Measurements from ENCODE around the gene PITRM1.

The PITRM1 gene

DNA sequence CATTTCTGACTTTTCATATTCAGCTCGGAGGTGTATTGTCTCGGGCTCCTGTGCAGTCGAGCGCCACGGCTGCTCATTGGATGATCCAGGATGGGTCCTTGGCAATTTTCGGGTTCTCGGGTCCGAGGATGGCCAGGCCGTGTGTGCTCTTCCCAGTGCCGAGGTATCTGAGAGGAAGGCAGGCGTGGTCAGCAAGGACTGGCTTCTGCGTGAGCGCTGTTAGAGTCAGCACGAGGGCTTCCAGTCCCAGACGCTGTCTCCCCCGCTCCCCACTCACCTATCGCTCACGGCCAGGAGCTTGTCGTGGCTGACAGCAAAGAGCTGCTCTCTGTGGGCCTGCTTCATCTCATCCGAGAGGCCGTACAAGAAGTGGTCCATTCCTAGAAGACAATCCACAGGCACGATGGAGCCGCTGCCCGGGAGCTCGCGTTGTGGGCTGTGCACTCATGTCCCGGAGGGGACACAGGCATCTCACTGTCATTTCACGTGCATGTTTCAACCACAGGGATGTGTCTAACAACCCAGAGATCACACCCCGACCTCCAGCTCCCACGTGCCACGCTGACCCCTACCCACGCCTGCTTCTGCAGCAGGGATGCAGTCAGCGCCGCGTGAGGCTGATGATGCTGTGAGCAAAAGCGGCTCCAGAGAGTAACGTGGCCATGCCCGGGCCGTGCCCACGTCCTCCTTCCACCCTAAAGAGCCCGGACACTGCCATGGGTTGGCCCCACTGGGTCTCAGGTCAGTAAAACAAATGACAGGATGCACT, 34.4 kb downstream of the PITRM1 start:
- DNase-seq = no peak

DNA sequence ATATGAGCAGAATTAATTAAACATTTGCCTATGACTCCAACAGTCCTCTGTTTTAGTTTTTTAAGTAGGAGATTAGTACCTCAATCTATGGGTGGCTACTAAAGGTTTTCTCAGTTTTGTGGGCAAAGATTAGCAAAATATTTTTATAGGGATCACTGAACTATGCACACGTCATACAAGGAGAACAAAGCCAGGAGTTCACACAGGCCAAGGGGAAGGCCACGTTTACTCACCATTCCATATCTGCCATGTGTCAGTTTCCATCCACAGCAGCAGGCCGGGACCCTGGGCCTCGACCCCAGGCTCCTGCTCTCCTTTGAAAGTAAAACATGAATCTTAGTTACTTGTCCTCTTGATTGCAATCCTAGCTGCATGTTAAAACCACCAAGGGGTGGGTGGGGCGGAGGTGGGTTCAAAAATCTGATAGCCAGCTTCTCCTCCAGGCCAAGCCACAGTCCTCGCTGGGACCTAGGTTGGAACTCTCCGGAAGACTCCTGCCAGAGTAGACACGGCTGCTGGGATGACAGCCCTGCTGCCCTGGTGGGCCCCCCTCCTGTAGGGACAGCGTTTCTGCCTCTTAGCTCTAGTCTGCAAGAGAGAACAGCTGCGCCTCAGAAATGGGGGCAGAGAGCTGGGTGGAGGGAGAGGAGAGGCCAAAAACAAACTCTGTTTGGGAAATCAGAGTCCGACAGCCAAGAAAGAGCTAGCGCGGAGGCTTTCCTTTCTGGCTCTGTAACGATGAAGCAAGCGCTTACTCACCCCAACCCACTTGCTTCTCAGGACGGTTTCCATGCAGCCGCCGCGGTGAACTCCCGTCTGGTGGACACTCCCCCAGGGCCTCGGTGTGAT, 35.6 kb downstream of the PITRM1 start:
- no peak for DNase-seq

DNA sequence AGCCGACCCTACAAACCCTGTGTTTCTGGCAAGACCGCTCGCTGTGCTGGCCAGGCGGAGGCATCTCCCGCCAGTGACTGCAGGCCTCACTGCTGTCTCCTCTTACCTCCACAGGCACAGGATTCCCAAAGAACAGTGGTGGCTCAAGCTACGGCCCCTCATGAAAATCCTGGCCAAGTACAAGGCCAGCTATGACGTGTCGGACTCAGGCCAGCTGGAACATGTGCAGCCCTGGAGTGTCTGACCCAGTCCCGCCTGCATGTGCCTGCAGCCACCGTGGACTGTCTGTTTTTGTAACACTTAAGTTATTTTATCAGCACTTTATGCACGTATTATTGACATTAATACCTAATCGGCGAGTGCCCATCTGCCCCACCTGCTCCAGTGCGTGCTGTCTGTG, 36.2 kb downstream of the PITRM1 start:
- no peak for DNase-seq

DNA sequence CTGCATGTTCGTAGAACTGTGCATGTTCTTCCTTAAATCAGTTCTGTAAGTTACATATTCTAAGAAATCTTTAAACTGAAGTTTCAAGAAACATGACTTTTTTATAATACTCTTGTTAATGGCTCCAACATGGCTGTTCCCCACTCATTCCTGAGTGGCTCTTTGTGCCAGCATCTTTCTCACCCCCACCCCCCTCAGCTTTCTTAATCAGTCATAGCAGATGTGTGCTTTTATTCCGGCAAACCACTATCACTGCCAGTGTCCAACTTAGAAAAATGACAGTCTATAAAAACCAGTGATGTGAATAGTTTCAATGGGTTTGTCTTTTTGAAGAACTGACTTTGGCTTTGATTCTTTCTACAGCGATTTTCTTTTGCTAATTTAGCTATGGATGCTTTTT, 37.6 kb downstream of the PITRM1 start:
- no peak for DNase-seq

DNA sequence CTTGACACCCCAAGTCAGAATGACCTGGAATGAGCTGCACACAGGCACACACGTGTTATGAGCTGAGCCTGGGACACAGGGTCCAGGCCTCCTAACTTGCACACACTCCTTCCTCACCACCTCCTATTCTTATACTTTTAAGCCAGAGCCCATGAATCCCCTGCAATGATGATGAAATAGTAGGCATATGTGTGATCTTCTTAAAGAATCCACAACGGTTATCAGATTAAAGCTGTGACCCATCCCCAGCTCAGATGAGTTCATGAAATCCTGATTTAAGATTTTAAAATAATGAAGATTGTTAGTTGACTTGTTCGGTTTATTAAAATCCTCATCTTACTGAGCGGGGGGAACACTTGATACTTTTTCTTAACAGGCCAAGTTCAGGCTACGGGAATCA, 38.6 kb downstream of the PITRM1 start:
- DNase-seq = no peak

DNA sequence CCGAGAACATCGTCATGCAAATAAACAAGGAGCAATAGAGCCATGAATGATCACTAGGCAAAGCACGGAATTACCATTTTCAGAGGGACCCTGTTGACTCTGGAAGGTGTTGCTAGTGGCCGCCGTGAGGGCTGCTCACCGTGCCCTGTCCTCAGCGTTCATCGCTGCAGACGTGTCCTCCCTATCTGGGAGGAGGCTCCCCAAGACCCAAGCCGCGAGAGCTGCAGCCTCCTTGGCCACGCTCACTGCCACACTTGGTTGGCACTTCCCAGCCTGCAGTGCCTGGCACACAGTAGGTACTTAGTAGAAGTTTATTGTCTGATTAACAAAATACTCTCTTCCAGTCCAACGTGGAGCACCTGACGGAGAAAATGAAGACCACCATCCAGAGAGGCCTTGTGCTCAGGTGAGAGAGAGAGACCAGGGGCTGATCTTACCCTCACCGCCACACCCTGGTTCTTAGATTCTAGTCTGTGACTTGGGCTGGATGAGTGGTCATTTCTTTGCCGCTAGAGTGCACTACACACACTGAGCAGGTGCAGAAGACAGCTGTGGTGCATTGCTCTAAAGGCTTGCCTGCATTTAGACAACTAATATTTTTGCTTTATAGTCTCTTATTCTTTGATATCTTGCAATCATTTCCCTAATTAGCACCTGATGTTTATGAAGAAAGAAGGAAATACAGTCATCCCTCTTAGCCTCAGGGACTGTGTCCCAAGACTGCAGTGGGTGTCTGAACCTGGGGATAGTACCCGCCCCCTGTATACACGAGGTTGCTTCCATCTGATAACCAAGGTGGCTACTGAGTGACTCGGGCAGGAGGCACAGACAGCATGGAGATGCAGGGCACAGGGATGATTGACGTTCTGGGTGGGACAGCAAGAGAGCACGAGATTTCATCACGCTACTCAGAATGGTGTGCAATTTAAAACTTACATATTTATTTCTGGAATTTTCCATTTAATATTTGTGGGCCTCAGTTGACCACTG, 40.3 kb downstream of the PITRM1 start:
- DNase-seq = no peak

DNA sequence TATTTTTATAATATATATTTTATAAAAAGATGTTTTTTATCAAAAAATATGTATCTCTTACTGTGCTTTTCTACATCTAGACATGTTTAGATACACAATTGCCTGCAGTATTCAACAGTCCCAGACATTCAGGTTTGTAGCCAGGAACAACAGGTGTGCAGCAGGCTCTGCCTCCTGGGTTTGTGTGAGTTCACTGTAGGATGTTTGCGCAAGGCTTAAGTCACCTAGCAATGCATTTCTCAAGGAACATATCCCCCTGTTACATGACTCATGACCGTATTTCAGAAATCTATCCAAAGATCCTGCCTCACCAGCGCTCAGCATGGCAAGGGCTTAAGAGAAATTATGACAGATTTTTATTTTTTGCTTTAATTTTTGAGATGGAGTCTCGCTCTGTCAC, 41.5 kb downstream of the PITRM1 start:
- DNase-seq = no peak

DNA sequence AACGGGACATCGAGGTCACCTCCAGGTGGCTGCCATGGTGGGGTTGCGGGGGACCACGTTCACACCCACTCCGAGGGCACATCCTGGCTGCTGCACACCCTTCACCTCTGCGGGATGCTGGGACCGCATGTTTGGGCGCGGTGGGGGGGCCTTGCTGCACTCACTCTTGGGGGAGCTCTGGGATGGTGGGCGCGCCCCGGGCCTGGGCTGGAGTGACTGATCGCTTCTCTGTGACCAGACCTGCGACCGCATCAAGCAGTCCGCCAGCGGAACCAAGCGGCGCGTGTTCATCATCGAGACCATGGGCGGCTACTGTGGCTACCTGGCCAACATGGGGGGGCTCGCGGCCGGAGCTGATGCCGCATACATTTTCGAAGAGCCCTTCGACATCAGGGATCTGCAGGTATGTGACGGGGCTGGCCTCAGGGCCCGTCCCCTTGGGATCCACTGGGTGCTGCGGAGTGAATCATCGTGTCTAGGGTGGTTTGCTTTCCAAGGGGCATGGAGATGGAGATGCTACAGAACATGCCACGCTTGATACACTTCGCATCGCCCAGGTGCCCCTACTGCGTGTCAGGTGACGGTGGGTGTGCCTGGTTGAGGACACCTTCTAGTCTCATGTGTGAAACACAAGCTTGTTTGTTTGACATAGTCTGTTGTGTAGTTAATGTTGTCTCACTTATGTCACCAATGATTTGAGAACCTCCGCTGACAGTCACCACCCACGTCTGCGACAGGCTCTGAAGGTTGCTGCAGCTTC, 42.8 kb downstream of the PITRM1 start:
- DNase-seq = no peak

DNA sequence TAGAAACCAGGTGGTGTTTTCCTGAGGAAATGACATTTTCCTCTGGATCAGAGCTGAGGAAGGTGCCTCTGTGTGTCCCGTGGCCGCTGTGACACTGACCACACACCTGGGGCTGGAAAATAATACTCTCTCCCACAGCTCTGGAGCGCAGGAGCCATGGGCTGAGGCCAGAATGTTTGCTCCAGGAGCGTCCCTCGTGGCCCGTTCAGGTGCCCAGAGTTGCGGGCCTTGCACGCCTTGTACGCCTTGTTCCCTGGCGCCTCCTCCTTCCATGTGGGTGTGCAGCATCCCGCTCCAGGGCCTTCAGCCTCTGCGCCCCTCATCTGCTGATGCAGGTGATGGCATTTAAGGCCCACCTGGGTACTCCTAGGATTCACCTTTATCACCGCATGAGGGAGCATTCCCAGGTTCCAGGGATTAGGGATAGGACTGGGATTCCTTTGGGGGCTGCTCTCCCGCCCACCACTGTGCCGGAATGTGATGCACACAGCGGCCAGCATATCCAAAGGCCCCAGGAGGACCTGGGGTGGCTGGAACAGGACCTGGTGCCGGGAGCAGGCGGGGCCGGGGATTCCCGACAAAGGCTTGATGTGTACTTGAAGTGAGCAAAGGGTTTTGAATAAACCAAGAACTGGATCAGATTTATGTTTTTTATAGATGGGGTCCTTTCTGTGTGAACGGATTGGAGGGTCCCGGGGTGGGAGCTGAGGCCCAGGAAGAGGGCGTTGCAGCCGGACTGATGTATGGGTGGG, 44.0 kb downstream of the PITRM1 start:
- no peak for DNase-seq

DNA sequence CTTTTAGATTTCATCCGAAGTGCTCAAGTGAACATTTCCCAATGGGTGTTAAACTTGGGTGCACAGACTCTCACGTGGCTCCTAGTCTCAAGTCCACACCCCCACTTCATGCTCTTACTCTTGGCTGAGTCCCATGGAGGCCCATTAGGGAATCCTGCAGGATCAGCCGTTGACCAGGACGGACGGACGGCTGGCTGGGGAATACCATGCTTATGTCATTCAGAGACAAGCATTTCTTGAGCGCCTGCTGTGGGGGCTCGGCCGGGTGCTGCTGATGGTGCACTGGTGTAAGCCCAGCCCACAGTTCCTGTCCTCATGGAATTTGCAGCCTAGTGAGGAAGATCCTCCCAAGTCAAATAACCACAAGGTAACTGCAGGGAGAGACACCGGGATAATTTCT, 44.7 kb downstream of the PITRM1 start:
- DNase-seq = no peak

DNA sequence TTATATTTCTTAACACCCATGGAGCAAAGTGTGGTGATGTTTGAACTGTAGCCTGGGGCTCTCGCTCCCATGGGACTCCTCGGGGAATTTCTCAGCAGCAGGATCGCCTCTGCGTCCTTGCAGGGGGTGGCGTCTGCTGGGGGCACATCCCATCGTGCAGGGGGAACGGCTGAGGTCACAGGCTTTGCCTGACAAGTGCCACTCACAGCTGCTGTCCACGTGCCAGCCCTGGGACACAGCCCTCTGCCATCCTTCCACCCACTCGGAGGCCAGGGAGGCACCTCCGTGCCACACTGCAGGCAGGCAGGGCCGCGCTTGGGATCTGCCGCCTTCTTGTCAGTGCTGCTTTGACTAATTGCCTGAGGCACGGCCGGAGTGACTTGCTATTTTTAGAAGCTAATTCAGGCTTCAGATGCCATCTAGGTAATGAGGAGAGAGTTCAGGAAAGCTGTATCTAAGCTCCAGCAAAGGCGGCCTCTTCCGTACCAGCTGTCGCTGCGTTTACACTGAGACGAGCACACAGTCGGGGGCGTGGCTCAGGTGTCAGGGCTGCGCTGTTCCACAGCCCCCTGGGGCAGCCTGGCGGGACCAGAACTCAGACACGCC, 45.7 kb downstream of the PITRM1 start:
- DNase-seq = no peak

DNA sequence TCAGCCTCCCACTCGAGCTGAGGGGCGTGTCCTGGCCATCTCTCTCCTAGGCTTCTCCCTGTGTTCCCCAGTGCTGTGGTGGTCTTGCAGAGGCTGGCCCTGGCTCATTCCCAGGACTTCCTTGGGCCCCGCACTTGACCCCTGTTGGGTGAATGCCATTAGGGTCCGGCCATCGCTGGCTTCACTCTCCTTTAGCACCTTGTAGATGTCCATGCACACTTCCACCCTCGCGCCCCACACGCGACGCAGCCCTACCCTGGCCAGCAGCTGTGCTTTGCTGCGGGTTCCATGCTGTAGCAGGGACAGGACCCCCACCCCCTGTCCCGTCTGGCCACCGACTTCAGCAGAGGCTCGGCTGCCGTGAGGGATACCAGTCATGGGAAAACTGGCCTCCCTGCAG, 46.3 kb downstream of the PITRM1 start:
- no peak for DNase-seq

DNA sequence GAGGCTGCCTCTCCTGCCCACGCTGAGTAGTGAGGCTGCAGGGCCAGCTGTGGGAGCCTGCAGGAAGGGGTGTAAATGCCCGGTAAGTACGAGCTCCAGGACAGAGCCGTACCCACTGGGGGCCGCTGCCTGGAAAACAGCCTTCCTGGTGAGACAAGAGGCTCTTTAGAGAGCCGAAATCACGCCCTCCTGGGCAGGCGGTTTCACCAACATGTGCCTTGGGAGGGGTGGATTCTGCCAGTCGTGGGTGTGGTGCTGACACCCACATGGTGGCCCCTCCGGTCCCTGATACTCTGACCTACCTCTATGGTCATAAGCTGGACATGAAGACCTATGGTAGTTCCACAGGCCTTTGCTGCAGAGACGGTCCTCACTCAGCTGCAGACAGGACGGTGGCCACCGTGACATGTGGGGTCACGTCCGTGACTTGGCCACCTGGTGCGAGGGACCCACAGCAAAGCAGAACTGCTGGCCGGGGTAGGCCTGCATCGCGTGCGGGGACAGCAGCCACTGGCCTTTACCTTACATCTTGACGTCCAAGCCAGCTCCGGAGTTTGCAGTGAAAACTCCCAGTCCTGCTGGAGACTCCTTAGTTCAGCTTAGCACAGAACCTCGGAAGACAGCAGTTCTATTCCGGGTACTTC, 46.9 kb downstream of the PITRM1 start:
- no peak for DNase-seq

DNA sequence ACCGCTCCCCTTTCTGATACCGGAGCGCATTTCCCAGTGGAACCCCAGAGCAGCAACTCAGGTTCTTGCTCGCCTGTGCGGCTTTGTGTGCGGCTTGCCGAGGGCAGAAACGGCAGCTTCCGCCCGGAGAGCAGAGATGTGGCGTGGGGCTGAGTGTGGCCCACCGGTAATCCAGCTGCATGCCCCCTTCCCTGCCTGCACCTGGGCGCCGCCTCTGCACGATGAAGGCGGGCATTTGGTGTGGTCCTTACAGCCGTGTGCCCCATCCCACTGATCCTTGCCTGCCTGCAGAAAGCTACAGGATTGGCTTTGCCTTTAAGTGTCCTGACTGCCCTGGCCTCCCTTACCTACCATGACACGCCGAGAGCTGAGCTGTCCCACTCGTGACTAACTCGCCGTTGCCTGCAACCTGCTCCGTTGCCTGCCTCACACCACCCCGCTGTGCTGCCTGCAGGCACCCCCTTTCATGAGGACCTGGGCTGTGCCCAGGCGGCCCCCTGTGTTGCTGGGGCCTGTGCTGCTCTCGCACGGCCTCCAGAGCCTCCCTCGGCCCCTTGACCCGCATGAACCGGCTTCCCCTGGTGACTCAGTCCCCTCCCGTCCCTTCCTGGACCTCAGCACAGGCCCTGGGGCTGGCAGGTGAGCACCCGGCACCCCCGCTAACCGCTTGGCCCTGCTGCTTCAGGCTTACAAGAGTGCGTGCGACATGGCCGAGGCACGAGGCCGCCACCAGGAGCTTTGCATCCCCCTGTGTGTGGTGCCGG, 48.0 kb downstream of the PITRM1 start:
- no peak for DNase-seq

DNA sequence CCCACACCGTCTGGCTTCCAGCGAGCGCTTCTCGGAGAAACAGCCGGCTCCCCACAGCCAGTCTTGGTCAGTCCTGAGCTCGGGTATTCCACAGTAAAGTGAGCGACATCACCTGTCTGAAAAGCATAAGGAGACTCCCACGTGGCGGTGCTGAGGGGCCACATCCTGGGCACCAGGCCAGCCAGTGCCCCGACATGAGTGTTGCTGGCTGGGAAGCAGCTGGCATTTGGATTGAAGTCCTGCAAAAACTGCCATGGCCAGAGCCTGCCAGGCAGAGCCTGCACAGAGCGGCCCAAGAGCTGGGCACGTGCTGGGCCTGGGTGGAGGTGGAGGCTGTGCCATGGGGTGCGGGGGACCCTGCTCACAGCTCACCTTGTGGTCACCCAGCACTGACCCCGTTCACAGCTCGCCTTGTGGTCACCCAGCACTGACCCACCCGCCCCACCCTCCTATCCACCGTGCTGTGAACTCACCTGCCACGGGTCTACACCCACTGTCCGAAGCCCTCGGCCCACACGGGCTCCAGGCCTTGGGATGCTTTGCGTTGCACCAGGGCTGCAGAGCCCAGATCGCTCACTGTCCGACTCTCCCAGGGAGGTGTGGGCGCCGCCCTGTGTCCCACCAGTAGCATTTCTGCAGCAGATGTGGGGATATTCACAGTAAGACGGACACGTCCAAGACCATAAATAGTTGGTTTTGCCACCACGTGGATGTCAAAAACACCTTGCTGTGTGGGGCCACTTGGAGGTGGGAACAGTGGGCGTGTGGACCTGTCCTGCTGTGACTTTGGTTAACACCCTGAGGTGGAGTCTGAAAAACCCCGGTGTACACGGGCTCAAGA, 48.8 kb downstream of the PITRM1 start:
- no peak for DNase-seq

DNA sequence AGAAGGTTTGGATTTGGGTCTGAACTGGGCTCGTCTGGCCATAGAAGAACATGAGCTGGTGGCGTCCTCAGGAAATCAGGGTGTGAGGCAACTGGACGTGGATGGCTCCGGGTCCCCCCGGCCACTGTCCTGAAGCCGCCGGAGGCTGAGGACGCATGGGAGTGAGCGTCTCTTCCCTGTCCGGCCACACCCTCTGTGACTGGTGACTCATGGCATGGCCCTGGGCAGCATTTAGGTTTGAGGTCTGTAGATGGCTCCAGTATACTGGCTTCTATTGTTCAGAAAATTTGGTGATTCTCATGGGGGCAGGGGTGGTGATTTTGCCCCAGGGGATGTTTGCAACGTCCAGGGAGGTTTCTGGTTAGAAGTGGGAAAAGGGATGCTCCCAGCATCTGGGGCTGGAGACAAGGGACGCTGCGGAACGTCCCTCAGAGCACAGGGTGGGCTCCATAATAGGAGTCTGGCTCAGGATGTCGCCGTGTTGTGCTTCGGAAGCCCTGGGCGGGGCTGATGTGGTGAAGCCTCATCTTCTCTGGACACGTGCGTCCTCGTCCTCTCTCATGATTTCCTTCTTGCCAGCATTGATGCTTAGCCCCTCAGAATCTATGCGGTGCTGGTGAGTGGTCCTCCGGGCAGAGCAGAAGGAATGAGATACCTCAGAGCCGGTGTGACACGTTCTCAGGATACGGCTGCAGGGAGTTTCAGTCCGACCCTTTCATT, 49.9 kb downstream of the PITRM1 start:
- DNase-seq = no peak

DNA sequence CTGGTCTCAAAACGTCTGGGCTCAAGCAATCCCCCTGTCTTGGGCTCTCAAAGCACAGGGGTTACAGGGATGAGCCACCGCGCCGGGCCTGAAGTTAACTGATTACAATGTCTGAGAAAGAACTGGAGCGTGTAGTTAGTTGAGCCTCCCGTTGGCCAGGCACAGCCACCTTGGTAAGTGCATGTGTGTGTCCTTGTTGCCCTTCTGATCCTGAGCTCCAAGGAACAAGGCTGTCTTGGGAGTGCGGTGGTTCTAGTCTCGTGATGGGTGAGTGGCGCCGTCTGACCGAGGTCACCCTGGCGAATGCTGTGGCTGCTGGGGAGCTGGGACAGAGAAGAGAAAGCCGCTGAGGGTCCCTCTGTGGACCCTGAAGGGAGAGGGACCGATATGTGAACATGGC, 50.5 kb downstream of the PITRM1 start:
- DNase-seq = no peak

DNA sequence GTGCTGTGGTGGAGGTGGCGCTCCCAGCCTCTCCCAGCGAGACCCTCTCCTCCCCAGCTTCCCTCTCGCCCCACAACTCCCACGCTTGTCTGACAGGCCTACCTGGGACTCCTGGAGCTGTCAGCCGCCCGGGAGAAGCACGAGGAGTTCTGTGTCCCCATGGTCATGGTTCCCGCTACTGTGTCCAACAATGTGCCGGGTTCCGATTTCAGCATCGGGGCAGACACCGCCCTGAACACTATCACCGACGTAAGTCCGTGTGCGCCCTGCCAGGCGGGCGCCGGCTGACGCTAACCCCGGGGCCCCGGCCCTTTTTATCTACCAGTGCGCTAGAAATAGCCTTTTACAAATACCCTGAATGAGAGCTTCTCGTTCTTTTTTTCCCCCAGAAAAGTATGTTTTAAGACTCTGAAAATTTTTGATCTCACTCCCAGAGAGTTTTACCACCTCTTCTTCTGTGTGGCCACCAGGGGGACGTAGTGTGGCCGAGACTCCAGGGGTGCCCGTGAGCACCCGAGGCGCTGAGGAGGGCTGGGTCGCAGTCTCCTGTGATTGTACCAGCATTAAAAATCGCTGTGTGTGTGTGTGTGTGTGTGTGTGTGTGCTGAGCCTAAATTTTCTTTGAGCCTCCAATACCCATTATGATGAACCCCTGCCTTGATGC, 52.7 kb downstream of the PITRM1 start:
- DNase-seq = no peak

Data from GDM1 (cell line).